SK-N-SH (cell line): ENCODE measurements around the gene ZNF646. TPM values are rescaled to one million over a fixed set of nuclear protein-coding genes. Genes with fewer than 3 reads are reported as not detected.
A peak's percentile ranks its signal among the peaks of the same experiment; 100 is the strongest.

Experiments
- CTCF ChIA-PET: fragments of 300-600, 350-600 bp; formaldehyde crosslinking; extraction: SDS; loops from one replicate; lab custom pipeline; 2021; lab: Yijun Ruan, JAX
- POLR2A ChIA-PET: fragments of 350-600 bp; sonication (Branson Sonifier 250); formaldehyde crosslinking; extraction: SDS; loops from one replicate; lab custom pipeline; 2020; ENCODE audit warnings: antibody characterized with exemption, inconsistent platforms; lab: Yijun Ruan, JAX
- DNase-seq: peaks from one replicate; pipeline ENCODE4 v3.0.0; 2012
- H2AFZ ChIP-seq: fragments of 200-600 bp; sonication (generic); 2 replicates; pipeline ENCODE4 v1.8.1; 2016; ENCODE audit warnings: antibody characterized with exemption, mild to moderate bottlenecking, low read depth
- H3F3A ChIP-seq: fragments of 200-600 bp; sonication (generic); replicated peaks from 2 replicates; pipeline ENCODE3; 2016; ENCODE audit warnings: antibody characterized with exemption, mild to moderate bottlenecking; ENCODE audit not compliant: insufficient read depth
- H3K27ac ChIP-seq, 2 experiments: fragments of 200-500 bp in 1 of 2; fragments of 200-600 bp in 1 of 2; sonication (Bioruptor generic) in 1 of 2; sonication (generic), shearing (Covaris generic) in 1 of 2; 2 replicates each; pipeline versions ENCODE4 v1.5.1 to v1.6.1; 2014 to 2016; ENCODE audit warnings: low read depth in 2 of 2, inconsistent platforms in 1 of 2, low read length in 1 of 2, mild to moderate bottlenecking in 1 of 2, mixed read lengths in 1 of 2
- H3K27me3 ChIP-seq: fragments of 200-600 bp; sonication (generic), shearing (Covaris generic); 2 replicates; pipeline ENCODE4 v1.6.1; 2016; ENCODE audit warnings: mixed run types; ENCODE audit not compliant: insufficient read depth
- H3K36me3 ChIP-seq, 2 experiments: fragments of 200-500 bp in 1 of 2; fragments of 200-600 bp in 1 of 2; sonication (Bioruptor generic) in 1 of 2; sonication (generic) in 1 of 2; replicated peaks in 1 of 2; 2 replicates each; pipeline versions ENCODE3 to v1.5.1; 2014 to 2016; ENCODE audit warnings: low read length in 1 of 2, mild to moderate bottlenecking in 1 of 2; ENCODE audit not compliant: insufficient read depth in 2 of 2, control insufficient read depth in 1 of 2
- H3K4me1 ChIP-seq, 2 experiments: fragments of 200-500 bp in 1 of 2; fragments of 200-600 bp in 1 of 2; sonication (Bioruptor generic) in 1 of 2; sonication (generic), shearing (Covaris generic) in 1 of 2; 2 replicates each; pipeline versions ENCODE4 v1.5.1 to v1.6.1; 2014 to 2016; ENCODE audit warnings: low read depth in 1 of 2, low read length in 1 of 2, mixed run types in 1 of 2; ENCODE audit not compliant: insufficient read depth in 2 of 2, control insufficient read depth in 1 of 2
- H3K4me2 ChIP-seq: fragments of 200-600 bp; sonication (generic), shearing (Covaris generic); 2 replicates; pipeline ENCODE4 v1.6.1; 2017; ENCODE audit warnings: mixed run types
- H3K4me3 ChIP-seq, 2 experiments: fragments of 200-500 bp in 1 of 2; fragments of 200-600 bp in 1 of 2; sonication (Bioruptor generic) in 1 of 2; sonication (generic), shearing (Covaris generic) in 1 of 2; 2 replicates each; pipeline versions ENCODE4 v1.5.1 to v1.8.1; 2014 to 2016; ENCODE audit warnings: low read depth in 2 of 2, inconsistent platforms in 1 of 2, low read length in 1 of 2, mild to moderate bottlenecking in 1 of 2, mixed read lengths in 1 of 2, moderate library complexity in 1 of 2
- H3K79me2 ChIP-seq: fragments of 200-600 bp; sonication (generic); 2 replicates; pipeline ENCODE4 v1.8.1; 2017; ENCODE audit warnings: mild to moderate bottlenecking; ENCODE audit not compliant: insufficient read depth
- H3K9ac ChIP-seq: fragments of 200-600 bp; sonication (generic); 2 replicates; pipeline ENCODE4 v1.6.1; 2017; ENCODE audit warnings: mixed run types
- H3K9me2 ChIP-seq: fragments of 200-600 bp; sonication (generic); 2 replicates; pipeline ENCODE4 v1.6.1; 2017; ENCODE audit warnings: mixed run types
- H3K9me3 ChIP-seq: fragments of 200-600 bp; sonication (generic); 2 replicates; pipeline ENCODE4 v1.6.1; 2017; ENCODE audit warnings: mixed run types, mild to moderate bottlenecking, moderate library complexity
- H4K20me1 ChIP-seq: fragments of 200-600 bp; sonication (generic); 2 replicates; pipeline ENCODE4 v1.6.1; 2017; ENCODE audit warnings: mild to moderate bottlenecking, mixed run types; ENCODE audit not compliant: insufficient read depth
- CHD2 ChIP-seq: fragments of 150-350 bp; IDR thresholded peaks from 2 replicates; pipeline ENCODE4 v1.6.1; 2018; ENCODE audit warnings: low read length; ENCODE audit not compliant: partially characterized antibody
- EZH2phosphoT487 ChIP-seq: fragments of 200-600 bp; sonication (generic); IDR thresholded peaks from 2 replicates; pipeline ENCODE4 v1.6.1; 2017; ENCODE audit warnings: low read depth, mixed run types, mild to moderate bottlenecking, antibody characterized with exemption, moderate library complexity, borderline replicate concordance
- FOSL2 ChIP-seq: IDR thresholded peaks from 2 replicates; pipeline ENCODE4 v1.4.0; 2012; ENCODE audit warnings: low read depth, mild to moderate bottlenecking, moderate library complexity, borderline replicate concordance
- FOXJ3 ChIP-seq: sonication (generic); formaldehyde crosslinking; IDR thresholded peaks from 2 replicates; pipeline ENCODE4 v1.5.1; 2020; ENCODE audit warnings: mild to moderate bottlenecking, missing genetic modification reagents
- GABPA ChIP-seq: IDR thresholded peaks from 2 replicates; pipeline ENCODE4 v1.4.0; 2012; ENCODE audit warnings: low read depth, mild to moderate bottlenecking
- JUND ChIP-seq: IDR thresholded peaks from 2 replicates; pipeline ENCODE4 v1.4.0; 2012
- MAX ChIP-seq: IDR thresholded peaks from 2 replicates; pipeline ENCODE4 v1.4.0; 2012; ENCODE audit warnings: low read depth
- MXI1 ChIP-seq: IDR thresholded peaks from 2 replicates; pipeline ENCODE4 v1.6.1; 2012; ENCODE audit warnings: mild to moderate bottlenecking, low read depth, low read length, improper control_type of control experiment
- NFIC ChIP-seq: IDR thresholded peaks from 2 replicates; pipeline ENCODE4 v1.4.0; 2012; ENCODE audit warnings: borderline replicate concordance
- PBX3 ChIP-seq: IDR thresholded peaks from 2 replicates; pipeline ENCODE4; 2012
- RFX5 ChIP-seq: IDR thresholded peaks from 2 replicates; pipeline ENCODE4 v1.6.1; 2012; ENCODE audit warnings: mild to moderate bottlenecking, improper control_type of control experiment, low read length
- RXRA ChIP-seq: IDR thresholded peaks from 2 replicates; pipeline ENCODE4 v1.4.0; 2012; ENCODE audit warnings: low read depth, mild to moderate bottlenecking, borderline replicate concordance
- SIN3A ChIP-seq: IDR thresholded peaks from 2 replicates; pipeline ENCODE4 v1.6.1; 2012; ENCODE audit warnings: low read depth, mild to moderate bottlenecking, low read length, moderate library complexity, borderline replicate concordance
- TAF1 ChIP-seq: IDR thresholded peaks from 2 replicates; pipeline ENCODE4 v1.6.1; 2012; ENCODE audit warnings: low read depth, mild to moderate bottlenecking, low read length, moderate library complexity, borderline replicate concordance
- TCF12 ChIP-seq: IDR thresholded peaks from 2 replicates; pipeline ENCODE4 v1.4.0; 2012
- USF1 ChIP-seq: IDR thresholded peaks from 2 replicates; pipeline ENCODE4 v1.4.0; 2012; ENCODE audit warnings: low read depth, borderline replicate concordance
- YY1 ChIP-seq: IDR thresholded peaks from 2 replicates; pipeline ENCODE4 v1.4.0; 2012; ENCODE audit warnings: low read depth, mild to moderate bottlenecking
- WGBS: methylation state at CpG from one replicate; pipeline ENCODE4 v1.1.6; 2017; ENCODE audit warnings: low lambda C conversion rate; 5-methylcytosine and 5-hydroxymethylcytosine counted together
- polyA plus RNA-seq, 3 experiments: library from polyadenylated mRNA; depleted of rRNA; stranded (reverse); fragments of >200 nt; gene quantifications; 2 replicates each; pipeline ENCODE4 v1.2.3, GENCODE V29; 2012

The ZNF646 gene
- polyA plus RNA-seq, 1 of the 3 experiments (the other 2 are of a cell fraction), result 3.4 TPM

GRCh38 chr16:31063843-31064611, 10.2 kb upstream of the ZNF646 start:
- no peak for TF ChIP-seq RXRA
- TF ChIP-seq FOSL2, result no peak
- no peak for TF ChIP-seq MAX
- no peak for TF ChIP-seq NFIC
- no peak for TF ChIP-seq USF1
- TF ChIP-seq CHD2, result no peak
- no peak for TF ChIP-seq EZH2phosphoT487
- TF ChIP-seq RFX5, result no peak
- no peak for TF ChIP-seq SIN3A
- TF ChIP-seq, all 33 proteins: peak for 0
- H3K27me3 ChIP-seq, result no peaks in the 10 kb centered on the region
- POLR2A ChIA-PET, result no interaction called here
- no peaks in the 10 kb centered on the region for H4K20me1 ChIP-seq
- peaks cover 10 to 24% of the 10 kb centered on the region in 2 experiments for H3K36me3 ChIP-seq
- H3K4me3 ChIP-seq, result no peak overlapping the region
- no peak overlapping the region for H3K4me2 ChIP-seq
- no peak overlapping the region for H2AFZ ChIP-seq
- 96% methylated on average over 43 of the region's 56 CpGs for WGBS
- no peaks in the 10 kb centered on the region for H3K9me3 ChIP-seq
- H3K79me2 ChIP-seq, result peaks cover 83% of the 10 kb centered on the region
- H3K9me2 ChIP-seq, result no peaks in the 10 kb centered on the region
- H3F3A ChIP-seq, result peaks cover 17% of the 10 kb centered on the region
- peak overlapping the region; percentile 37; the same call in 1 of the 2 replicates for H3K9ac ChIP-seq
- DNase-seq, result no peak
- CTCF ChIA-PET, result interaction anchor here (1.3 kb wide), 1 partner anchor 8 kb away, joined by 3 read pairs; no protein-coding TSS in a partner anchor
- peak overlapping the region in 1 of 2 experiments; percentile 89; a peak in 3 of 4 replicates for H3K27ac ChIP-seq
- peaks cover 0 to 11% of the 10 kb centered on the region in 2 experiments; a peak in 3 of 4 replicates for H3K4me1 ChIP-seq

DNA sequence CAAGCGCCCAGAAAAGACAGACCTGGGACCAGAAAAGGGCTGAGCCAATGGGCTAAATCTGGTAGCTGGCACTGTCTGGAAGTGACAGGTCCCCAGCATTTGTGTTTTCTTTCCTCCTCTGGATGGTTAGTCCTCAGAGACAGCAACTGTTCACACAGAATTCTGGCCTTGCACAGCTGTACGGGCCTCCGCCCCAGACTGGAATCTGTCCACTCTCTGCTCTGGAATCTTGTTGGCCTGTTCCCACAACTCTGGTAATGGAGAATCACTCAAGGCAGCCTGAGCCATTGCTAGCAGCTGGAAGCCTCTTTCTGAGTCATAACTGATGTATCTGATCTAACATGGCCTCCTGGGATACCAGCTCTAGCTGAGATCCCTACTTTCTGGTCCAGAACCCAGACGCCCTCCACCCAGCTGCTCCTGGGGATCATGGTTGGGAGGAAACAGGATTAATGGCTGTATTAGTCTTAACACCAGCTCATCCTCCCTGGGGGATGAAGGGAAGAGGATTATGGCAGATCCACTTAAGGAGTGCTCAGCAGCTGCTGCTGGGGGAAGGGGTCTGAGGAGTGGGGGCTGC, 9.2 kb upstream of the ZNF646 start:
- ChIA-PET POLR2A (no interaction called here), CTCF (interaction anchor here (1.3 kb wide), 1 partner anchor 9 kb away, joined by 3 read pairs; no protein-coding TSS in a partner anchor)
- peak overlapping the region; percentile 44; the same call in 1 of the 2 replicates for H3K9ac ChIP-seq
- peaks cover 0 to 11% of the 10 kb centered on the region in 2 experiments; a peak in 3 of 4 replicates for H3K4me1 ChIP-seq
- no peak overlapping the region for H2AFZ ChIP-seq
- no peaks in the 10 kb centered on the region for H3K9me3 ChIP-seq
- H3K4me3 ChIP-seq, result no peak overlapping the region
- DNase-seq, result no peak
- H4K20me1 ChIP-seq, result no peaks in the 10 kb centered on the region
- peak overlapping the region; percentile 18 to 89 for H3K27ac ChIP-seq
- 49% methylated on average over 4 of the region's 4 CpGs for WGBS
- H3K79me2 ChIP-seq, result peaks cover 88% of the 10 kb centered on the region
- TF ChIP-seq TCF12 (peak; percentile 53; the same call in 1 of the 2 replicates), PBX3 (0 out of 2 replicates have a peak, but pooled peaks have one; percentile 38), FOXJ3 (no peak), YY1 (peak; percentile 78), NFIC (peak; percentile 25; the same call in 1 of the 2 replicates), GABPA (no peak), JUND (peak; percentile 46), TAF1 (no peak), MXI1 (no peak), FOSL2 (peak; percentile 70)
- H3K4me2 ChIP-seq, result peak overlapping the region; percentile 35; the same call in 1 of the 2 replicates
- H3K27me3 ChIP-seq, result no peaks in the 10 kb centered on the region
- H3F3A ChIP-seq, result peaks cover 13% of the 10 kb centered on the region
- H3K9me2 ChIP-seq, result no peaks in the 10 kb centered on the region
- peaks cover 6 to 24% of the 10 kb centered on the region in 2 experiments for H3K36me3 ChIP-seq
